IMR-90 (cell line): ENCODE results near the gene CWC27. TPM values are rescaled to one million over a fixed set of nuclear protein-coding genes. Genes with fewer than 3 reads are reported as not detected.

Experiments
- ATAC-seq: fragments of 200-7000 bp; cut with Tn5 transposase; 2 replicates; pipeline ENCODE4 v1.9.1; 2020; ENCODE audit warnings: low read depth, mild to moderate bottlenecking, moderate library complexity
- BruUV-seq: library from RNA; stranded (reverse); fragments of 400-500 nt; replicated peaks from 2 replicates; lab custom pipeline; 2021; lab: Mats Ljungman, UMichigan
- CTCF ChIA-PET: fragments of 300-600 bp; formaldehyde crosslinking; extraction: SDS; loops from one replicate; lab custom pipeline; 2021; ENCODE audit warnings: antibody characterized with exemption; lab: Yijun Ruan, JAX
- POLR2A ChIA-PET: fragments of 300-600 bp; sonication (Branson Sonifier 250); formaldehyde crosslinking; loops from one replicate; lab custom pipeline; 2022; ENCODE audit warnings: antibody characterized with exemption; ENCODE audit not compliant: unreplicated experiment; lab: Charles Lee
- DNase-seq: peaks from one replicate; pipeline ENCODE4 v3.0.0; 2013
- H2AFZ ChIP-seq: replicated peaks from 2 replicates; pipeline ENCODE3; 2013; ENCODE audit warnings: low read length, mild to moderate bottlenecking; ENCODE audit not compliant: poor library complexity
- H2AK5ac ChIP-seq: 2 replicates; pipeline ENCODE4 v1.6.1; 2013; ENCODE audit warnings: low read depth, low read length, inconsistent platforms
- H2AK9ac ChIP-seq: replicated peaks from 2 replicates; pipeline ENCODE3; 2013; ENCODE audit warnings: mild to moderate bottlenecking, low read depth, low read length, moderate library complexity; ENCODE audit not compliant: poor library complexity
- H2BK120ac ChIP-seq: 2 replicates; pipeline ENCODE4 v1.6.1; 2013; ENCODE audit warnings: low read depth, low read length, inconsistent platforms
- H2BK15ac ChIP-seq: 3 replicates; pipeline ENCODE4 v1.6.1; 2013; ENCODE audit warnings: low read depth, low read length, inconsistent platforms
- H2BK20ac ChIP-seq: 2 replicates; pipeline ENCODE4 v1.6.1; 2013; ENCODE audit warnings: low read depth, mild to moderate bottlenecking, inconsistent platforms, low read length, moderate library complexity
- H2BK5ac ChIP-seq: 2 replicates; pipeline ENCODE4 v1.6.1; 2013; ENCODE audit warnings: mild to moderate bottlenecking, low read depth, low read length, inconsistent platforms; ENCODE audit not compliant: poor library complexity, severe bottlenecking
- H3K14ac ChIP-seq: replicated peaks from 2 replicates; pipeline ENCODE4 v1.6.1; 2013; ENCODE audit warnings: low read depth, low read length, inconsistent platforms
- H3K18ac ChIP-seq: 2 replicates; pipeline ENCODE4 v1.6.1; 2013; ENCODE audit warnings: low read depth, low read length, control low read depth
- H3K23ac ChIP-seq: 2 replicates; pipeline ENCODE4 v1.6.1; 2013; ENCODE audit warnings: low read depth, low read length, inconsistent platforms
- H3K27ac ChIP-seq: 2 replicates; pipeline ENCODE4 v1.5.1; 2013; ENCODE audit warnings: mild to moderate bottlenecking, control low read depth, low read length; ENCODE audit not compliant: insufficient read depth
- H3K27me3 ChIP-seq: 2 replicates; pipeline ENCODE4 v1.6.1; 2013; ENCODE audit warnings: low read length; ENCODE audit not compliant: control insufficient read depth, insufficient read depth
- H3K36me3 ChIP-seq: 2 replicates; pipeline ENCODE4 v1.6.1; 2013; ENCODE audit warnings: low read length, mixed read lengths; ENCODE audit not compliant: control insufficient read depth, insufficient read depth
- H3K4ac ChIP-seq: 2 replicates; pipeline ENCODE4 v1.6.1; 2013; ENCODE audit warnings: low read depth, low read length, inconsistent platforms
- H3K4me1 ChIP-seq: 2 replicates; pipeline ENCODE4 v1.6.1; 2013; ENCODE audit warnings: low read length, mixed read lengths; ENCODE audit not compliant: control insufficient read depth, insufficient read depth
- H3K4me2 ChIP-seq: 2 replicates; pipeline ENCODE4 v1.6.1; 2013; ENCODE audit warnings: low read depth, mild to moderate bottlenecking, control low read depth, low read length, moderate library complexity
- H3K4me3 ChIP-seq: 2 replicates; pipeline ENCODE4 v1.5.1; 2013; ENCODE audit warnings: low read depth, mild to moderate bottlenecking, control low read depth, low read length, moderate library complexity; ENCODE audit not compliant: insufficient read depth
- H3K56ac ChIP-seq: 2 replicates; pipeline ENCODE4 v1.6.1; 2013; ENCODE audit warnings: low read length, inconsistent platforms; ENCODE audit not compliant: insufficient read depth; ENCODE audit errors: extremely low read depth
- H3K79me1 ChIP-seq, 2 experiments: 2 replicates each; pipeline ENCODE4 v1.6.1; 2013; ENCODE audit warnings: low read length in 2 of 2, inconsistent platforms in 1 of 2, low read depth in 1 of 2
- H3K9ac ChIP-seq: 2 replicates; pipeline ENCODE4 v1.6.1; 2013; ENCODE audit warnings: low read depth, low read length, control low read depth
- H3K9me1 ChIP-seq: 2 replicates; pipeline ENCODE4 v1.6.1; 2013; ENCODE audit warnings: low read length, inconsistent platforms; ENCODE audit not compliant: insufficient read depth
- H3K9me3 ChIP-seq: 2 replicates; pipeline ENCODE4 v1.6.1; 2013; ENCODE audit warnings: low read length; ENCODE audit not compliant: control insufficient read depth, insufficient read depth
- H4K20me1 ChIP-seq: 2 replicates; pipeline ENCODE4 v1.6.1; 2013; ENCODE audit warnings: low read length, inconsistent platforms; ENCODE audit not compliant: insufficient read depth
- H4K5ac ChIP-seq: 2 replicates; pipeline ENCODE4 v1.6.1; 2013; ENCODE audit warnings: mild to moderate bottlenecking, low read depth, low read length, control low read depth
- H4K8ac ChIP-seq, 2 experiments: 2 replicates each; pipeline ENCODE4 v1.6.1; 2013; ENCODE audit warnings: low read depth in 2 of 2, low read length in 2 of 2, control low read depth in 1 of 2, inconsistent platforms in 1 of 2
- H4K91ac ChIP-seq: 2 replicates; pipeline ENCODE4 v1.6.1; 2013; ENCODE audit warnings: low read depth, low read length, inconsistent platforms; ENCODE audit not compliant: insufficient read depth
- BHLHE40 ChIP-seq: fragments of 150-350 bp; IDR thresholded peaks from 2 replicates; pipeline ENCODE4 v1.6.1; 2016; ENCODE audit warnings: mild to moderate bottlenecking, low read depth, low read length
- CEBPB ChIP-seq: IDR thresholded peaks from 2 replicates; pipeline ENCODE4 v1.6.1; 2012; ENCODE audit warnings: low read depth, low read length, improper control_type of control experiment
- CHD1 ChIP-seq: IDR thresholded peaks from 2 replicates; pipeline ENCODE4 v1.6.1; 2012; ENCODE audit warnings: low read depth, low read length, improper control_type of control experiment
- CTCF ChIP-seq: conservative IDR thresholded peaks from 2 replicates; pipeline ENCODE4 v1.5.1; 2012; ENCODE audit warnings: mild to moderate bottlenecking, low read depth, low read length, improper control_type of control experiment
- FOS ChIP-seq: fragments of 150-350 bp; IDR thresholded peaks from 2 replicates; pipeline ENCODE4 v1.6.1; 2016; ENCODE audit warnings: low read depth, low read length
- MAFK ChIP-seq: IDR thresholded peaks from 2 replicates; pipeline ENCODE4 v1.6.1; 2012; ENCODE audit warnings: low read depth, low read length, improper control_type of control experiment
- MAZ ChIP-seq: IDR thresholded peaks from 2 replicates; pipeline ENCODE4 v1.6.1; 2012; ENCODE audit warnings: low read depth, mild to moderate bottlenecking, low read length, improper control_type of control experiment, moderate library complexity, borderline replicate concordance
- MXI1 ChIP-seq: IDR thresholded peaks from 2 replicates; pipeline ENCODE4 v1.6.1; 2012; ENCODE audit warnings: low read depth, mild to moderate bottlenecking, low read length, moderate library complexity, borderline replicate concordance
- NFE2L2 ChIP-seq: fragments of 150-350 bp; IDR thresholded peaks from 2 replicates; pipeline ENCODE4 v1.6.1; 2016; ENCODE audit warnings: low read depth, mild to moderate bottlenecking, low read length
- POLR2A ChIP-seq: IDR thresholded peaks from 2 replicates; pipeline ENCODE4 v1.6.1; 2012; ENCODE audit warnings: mild to moderate bottlenecking, low read depth, low read length
- RAD21 ChIP-seq: IDR thresholded peaks from 2 replicates; pipeline ENCODE4 v1.6.1; 2012; ENCODE audit warnings: low read length, improper control_type of control experiment
- RCOR1 ChIP-seq: IDR thresholded peaks from 2 replicates; pipeline ENCODE4 v1.6.1; 2012; ENCODE audit warnings: mild to moderate bottlenecking, low read length, improper control_type of control experiment; ENCODE audit not compliant: insufficient replicate concordance
- RFX5 ChIP-seq: IDR thresholded peaks from 2 replicates; pipeline ENCODE4 v1.8.0; 2012; ENCODE audit warnings: low read depth, mild to moderate bottlenecking, low read length, moderate library complexity
- SMC3 ChIP-seq: fragments of 150-350 bp; IDR thresholded peaks from 2 replicates; pipeline ENCODE4 v1.6.1; 2016; ENCODE audit warnings: low read depth, mild to moderate bottlenecking, antibody characterized with exemption, low read length, moderate library complexity
- WGBS, 2 experiments: methylation state at CpG; one replicate each; pipeline versions ENCODE4 v1.1.5 to v1.1.7; 2013; ENCODE audit warnings: missing lambda C conversion rate in 2 of 2; ENCODE audit not compliant: insufficient read length in 1 of 2; ENCODE audit errors: extremely low coverage in 2 of 2; 5-methylcytosine and 5-hydroxymethylcytosine counted together
- dilution Hi-C: fragments of 300-500 bp; cut with HindIII; formaldehyde crosslinking; loops from one replicate; pipeline ENCODE4 v1.14.3; 2018; ENCODE audit warnings: low sequenced_read_pairs; ENCODE audit not compliant: unreplicated experiment
- in situ Hi-C: fragments of 300-500 bp; cut with MboI; formaldehyde crosslinking; loops from 3 replicates; pipeline ENCODE4 v1.14.3; 2019; ENCODE audit warnings: low sequenced_read_pairs, inconsistent platforms, mixed read lengths
- intact Hi-C: fragments of 100-400 bp; cut with micrococcal nuclease; formaldehyde crosslinking; loops from 2 replicates; pipeline ENCODE4 v1.10.0; 2022
- polyA plus RNA-seq, 3 experiments: library from polyadenylated mRNA; depleted of rRNA; stranded (reverse); fragments of >200 nt; gene quantifications; 2 replicates each; pipeline ENCODE4 v1.2.3, GENCODE V29; 2012; ENCODE audit warnings: low replicate concordance in 1 of 3
- total RNA-seq: library from RNA; depleted of rRNA; stranded (reverse); fragments of >200 nt; gene quantifications from 2 replicates; pipeline ENCODE4 v1.2.3, GENCODE V29; 2012
- TF ChIP-seq, protein P1 (sequence below): fragments of 150-350 bp; IDR thresholded peaks from 2 replicates; pipeline ENCODE4 v1.6.1; 2017; ENCODE audit warnings: mild to moderate bottlenecking, antibody characterized with exemption, low read length, low read depth

Gene CWC27
- total and polyA plus RNA-seq, 2 of the 4 experiments (the other 2 are of a cell fraction): 13.3 to 17.1 TPM

- Histone ChIP-seq H2BK5ac (peak overlapping the region; percentile 21), H3K56ac (no peak overlapping the region), H3K4ac (no peak overlapping the region), H2BK120ac (no peak overlapping the region), H2AK5ac (no peak overlapping the region), H4K8ac (no peak overlapping the region), H3K18ac (no peak overlapping the region), H3K27me3 (no peaks in the 10 kb centered on the region), H3K14ac (no peak overlapping the region), H3K4me1 (no peaks in the 10 kb centered on the region), H4K91ac (no peak overlapping the region), H3K4me3 (no peak overlapping the region), H2AFZ (no peak overlapping the region), H3K23ac (no peak overlapping the region), H3K9me1 (no peaks in the 10 kb centered on the region; the same call in 1 of the 2 replicates), H2BK20ac (no peak overlapping the region), H4K20me1 (no peaks in the 10 kb centered on the region), H3K27ac (no peak overlapping the region), H3K36me3 (no peaks in the 10 kb centered on the region), H3K79me1 (peaks cover 0 to 2% of the 10 kb centered on the region in 2 experiments; a peak in 1 of 4 replicates), H3K9ac (no peak overlapping the region), H3K9me3 (0 out of 2 replicates have a peak, but pooled peaks cover 2% of the 10 kb centered on the region), H2AK9ac (no peak overlapping the region), H3K4me2 (no peak overlapping the region), H2BK15ac (no peak overlapping the region), H4K5ac (no peak overlapping the region)
- TF ChIP-seq MAFK: no peak
- TF ChIP-seq MAZ: no peak
- TF ChIP-seq, protein P1, sequence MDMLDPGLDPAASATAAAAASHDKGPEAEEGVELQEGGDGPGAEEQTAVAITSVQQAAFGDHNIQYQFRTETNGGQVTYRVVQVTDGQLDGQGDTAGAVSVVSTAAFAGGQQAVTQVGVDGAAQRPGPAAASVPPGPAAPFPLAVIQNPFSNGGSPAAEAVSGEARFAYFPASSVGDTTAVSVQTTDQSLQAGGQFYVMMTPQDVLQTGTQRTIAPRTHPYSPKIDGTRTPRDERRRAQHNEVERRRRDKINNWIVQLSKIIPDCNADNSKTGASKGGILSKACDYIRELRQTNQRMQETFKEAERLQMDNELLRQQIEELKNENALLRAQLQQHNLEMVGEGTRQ: no peak
- no peak for TF ChIP-seq CEBPB
- TF ChIP-seq RFX5: no peak
- TF ChIP-seq MXI1: no peak
- TF ChIP-seq NFE2L2: no peak
- no peak for TF ChIP-seq FOS
- no peak for TF ChIP-seq POLR2A
- no peak for TF ChIP-seq BHLHE40
- no peak for TF ChIP-seq RAD21
- TF ChIP-seq SMC3: no peak
- no peak for TF ChIP-seq RCOR1
- no peak for TF ChIP-seq CTCF
- TF ChIP-seq CHD1: no peak
- ATAC-seq (peak; percentile 90), DNase-seq (peak; percentile 70)
- intact Hi-C loops: no loop called here
- ChIA-PET POLR2A (interaction anchor here (0.6 kb wide), 1 partner anchor 85 kb away, joined by 3 read pairs; no protein-coding TSS in a partner anchor), CTCF (no interaction called here)
- in situ Hi-C loops: no loop called here
- WGBS, 2 experiments: no CpG with 5 or more reads among the region's 1 CpG
- no TSS peak for BruUV-seq
- dilution Hi-C loops: no loop called here
Measured at GRCh38 chr5:64854855-64855254, 86.1 kb downstream of the CWC27 start.
